HG02885 (cell line): ENCODE measurements around the gene MPPED2.

Source experiments
- ATAC-seq: cut with Tn5 transposase; IDR thresholded peaks from one replicate; pipeline ENCODE4 v1.9.1; 2021; ENCODE audit warnings: mild to moderate bottlenecking; ENCODE audit not compliant: unreplicated experiment, poor library complexity

The MPPED2 gene

DNA sequence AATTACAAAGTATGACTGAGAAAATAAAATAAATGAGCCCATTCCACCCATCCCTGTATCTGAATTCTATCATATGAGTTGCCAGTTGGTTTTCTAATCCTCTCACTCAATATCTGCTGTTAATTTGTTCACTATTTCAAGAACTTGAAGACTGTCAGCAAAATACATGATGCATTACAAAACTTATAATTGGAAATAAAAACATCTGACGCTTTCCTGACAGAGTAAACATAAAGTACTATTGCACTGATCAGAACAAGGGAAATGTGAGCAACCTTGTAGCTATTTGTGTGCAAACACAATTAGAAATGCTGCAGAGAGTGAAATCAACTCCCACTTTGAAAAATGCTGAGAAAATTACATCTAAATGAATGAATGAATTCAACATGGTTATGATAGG is 97.1 kb downstream of the MPPED2 start:
- ATAC-seq = no peak

GRCh38 chr11:30488304-30488998 is 97.7 kb downstream of the MPPED2 start:
- no peak for ATAC-seq

GRCh38 chr11:30487200-30487898 is 98.8 kb downstream of the MPPED2 start:
- ATAC-seq = no peak

- no peak for ATAC-seq
Observed at GRCh38 chr11:30485756-30486155, 100.4 kb downstream of the MPPED2 start.

GRCh38 chr11:30485222-30485621 is 100.9 kb downstream of the MPPED2 start:
- ATAC-seq = no peak

GRCh38 chr11:30483056-30483455 is 103.1 kb downstream of the MPPED2 start:
- no peak for ATAC-seq

GRCh38 chr11:30481796-30482195 is 104.4 kb downstream of the MPPED2 start:
- ATAC-seq = no peak

DNA sequence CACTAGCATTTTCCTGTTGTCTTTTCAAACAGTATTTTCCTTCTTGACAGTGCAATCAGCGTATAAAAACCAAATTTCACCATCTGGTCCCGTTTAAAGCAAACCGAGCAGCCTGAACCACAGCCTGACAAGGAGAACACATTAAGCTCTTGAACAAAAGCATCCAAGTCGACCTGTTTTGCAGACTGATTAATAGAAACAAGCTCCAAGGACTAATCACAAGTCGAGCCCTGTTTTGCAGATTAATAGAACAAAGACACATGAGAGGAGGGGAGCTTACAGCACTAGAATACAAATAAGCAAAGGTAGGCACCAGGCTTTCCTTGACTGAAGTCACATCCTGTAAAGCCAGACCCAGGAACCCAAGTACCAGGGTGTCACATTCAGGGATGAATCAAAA is 104.8 kb downstream of the MPPED2 start:
- no peak for ATAC-seq

GRCh38 chr11:30479899-30480298 is 106.3 kb downstream of the MPPED2 start:
- ATAC-seq = no peak

- no peak for ATAC-seq
Observed at GRCh38 chr11:30478923-30479322, 107.2 kb downstream of the MPPED2 start.

DNA sequence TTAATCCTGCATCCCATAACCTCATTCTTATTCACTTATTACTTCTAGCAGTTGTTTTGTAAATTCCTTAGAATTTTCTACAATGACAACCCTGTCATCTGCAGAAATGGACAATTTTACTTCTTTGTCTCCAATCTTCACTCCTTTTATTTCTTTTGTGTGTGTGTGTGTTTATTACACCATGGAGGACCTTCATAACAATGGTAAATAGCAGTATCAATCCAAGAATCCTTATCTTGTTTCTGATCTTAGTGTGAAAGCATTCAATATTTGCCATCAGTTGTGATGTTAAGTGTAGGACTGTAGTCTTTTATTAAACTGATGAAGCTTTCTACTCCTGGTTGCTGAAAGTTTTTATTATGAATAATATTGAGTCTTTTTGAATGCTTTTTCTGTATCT is 109.1 kb downstream of the MPPED2 start:
- ATAC-seq = no peak

GRCh38 chr11:30474151-30474954 is 111.8 kb downstream of the MPPED2 start:
- no peak for ATAC-seq

DNA sequence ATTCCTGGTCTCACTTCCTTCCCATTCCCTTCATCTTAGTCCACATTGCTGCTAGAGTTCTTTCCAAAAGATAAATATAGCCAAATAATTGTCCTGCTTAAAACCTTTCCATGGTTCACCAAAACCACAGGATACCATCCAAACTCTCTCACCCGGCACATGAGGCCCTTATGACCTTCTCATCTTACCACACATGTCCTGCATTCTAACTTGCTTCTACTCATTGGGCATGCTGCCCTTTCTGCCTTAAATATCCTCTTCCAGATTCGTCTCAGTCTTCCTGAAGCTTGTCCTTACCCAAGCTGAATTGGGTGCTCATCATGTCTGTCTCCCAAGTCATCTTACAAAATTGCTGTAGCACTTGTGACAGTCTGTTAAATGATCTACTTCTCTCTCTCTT is 114.9 kb downstream of the MPPED2 start:
- ATAC-seq = no peak

DNA sequence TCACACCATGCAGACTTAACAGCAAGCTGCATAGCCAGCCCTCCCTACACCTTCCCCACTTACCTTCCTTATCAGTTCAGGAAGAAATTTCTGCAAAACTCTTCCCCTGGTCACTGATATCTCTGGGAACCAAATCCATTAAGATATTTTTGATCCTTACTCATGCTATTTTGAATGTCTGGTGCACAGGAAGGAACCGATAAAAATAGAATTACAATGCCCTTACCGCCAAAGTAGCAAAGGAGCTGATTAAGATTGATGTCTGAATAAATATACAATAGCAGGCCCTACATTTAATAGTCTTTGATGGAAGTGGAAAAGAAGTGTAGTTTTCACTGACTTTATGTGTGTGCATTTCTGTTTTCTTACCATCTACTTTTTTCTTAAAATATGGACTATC is 117.3 kb downstream of the MPPED2 start:
- ATAC-seq = no peak

DNA sequence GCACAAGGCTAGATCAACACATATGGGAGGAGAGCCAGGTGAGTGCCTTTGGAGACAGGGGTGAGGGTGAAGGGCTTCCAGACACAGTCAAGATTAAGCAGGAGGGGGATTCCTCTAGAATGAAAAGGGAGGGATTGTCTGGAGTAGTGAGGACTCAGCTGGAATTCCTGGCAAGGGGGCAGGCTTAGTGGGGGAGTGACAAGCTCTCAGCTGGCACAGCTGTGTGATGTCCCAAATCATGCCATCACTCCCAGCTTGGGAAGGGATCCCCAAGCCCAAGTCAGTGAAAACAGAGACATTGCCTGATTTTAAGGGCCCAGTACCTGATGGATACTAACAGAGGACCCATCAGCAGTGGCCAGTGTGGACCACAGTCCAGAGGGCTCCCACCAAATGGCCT is 119.0 kb downstream of the MPPED2 start:
- no peak for ATAC-seq

GRCh38 chr11:30465623-30466022 is 120.5 kb downstream of the MPPED2 start:
- no peak for ATAC-seq

GRCh38 chr11:30465192-30465591 is 121.0 kb downstream of the MPPED2 start:
- no peak for ATAC-seq

- no peak for ATAC-seq
Observed at GRCh38 chr11:30463266-30463665, 122.9 kb downstream of the MPPED2 start.

DNA sequence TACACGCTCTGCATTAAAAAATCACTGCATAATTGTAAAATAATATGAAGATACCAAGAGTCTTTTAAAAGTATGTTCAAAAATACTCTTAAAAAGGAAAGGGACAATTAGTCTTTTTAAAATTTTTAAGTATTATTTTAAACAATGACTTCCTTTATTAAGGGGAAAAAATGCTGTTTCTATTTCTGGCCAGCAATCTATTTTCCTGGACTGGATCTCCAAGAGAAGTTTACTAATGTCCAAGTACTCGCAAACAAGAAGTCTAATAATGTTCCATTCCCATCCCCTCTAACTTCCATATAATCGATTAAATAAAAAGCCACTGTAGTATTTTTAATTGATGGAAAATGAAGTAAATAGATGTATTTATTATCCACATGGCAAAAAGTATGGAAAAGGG is 123.7 kb downstream of the MPPED2 start:
- no peak for ATAC-seq

DNA sequence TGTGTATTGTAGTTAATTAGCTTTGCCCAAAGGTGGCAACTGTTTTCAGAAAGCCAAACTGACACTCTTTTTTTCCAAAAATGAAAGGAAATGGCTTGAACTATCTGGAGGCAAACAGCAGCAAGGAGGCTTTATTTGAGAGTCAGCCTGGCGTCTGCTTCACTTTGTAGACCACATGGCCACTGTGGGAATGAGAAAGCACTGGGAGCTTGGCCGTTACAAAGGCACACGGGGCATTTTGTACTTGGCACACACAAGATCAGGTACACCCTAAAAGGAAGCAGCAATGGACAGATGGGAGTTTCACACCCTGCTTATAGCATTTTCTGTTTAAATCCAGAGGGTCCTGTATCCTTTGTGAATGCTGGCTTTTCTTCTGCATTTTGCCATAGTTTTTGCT is 126.3 kb downstream of the MPPED2 start:
- ATAC-seq = no peak

GRCh38 chr11:30459306-30459705 is 126.8 kb downstream of the MPPED2 start:
- ATAC-seq = no peak
